HCEC 1CT (cell line): ENCODE results near the gene SARNP.

Experiments used
- DNase-seq: peaks from one replicate; pipeline ENCODE4 v3.0.0-alpha.2; 2017

Gene SARNP

DNA sequence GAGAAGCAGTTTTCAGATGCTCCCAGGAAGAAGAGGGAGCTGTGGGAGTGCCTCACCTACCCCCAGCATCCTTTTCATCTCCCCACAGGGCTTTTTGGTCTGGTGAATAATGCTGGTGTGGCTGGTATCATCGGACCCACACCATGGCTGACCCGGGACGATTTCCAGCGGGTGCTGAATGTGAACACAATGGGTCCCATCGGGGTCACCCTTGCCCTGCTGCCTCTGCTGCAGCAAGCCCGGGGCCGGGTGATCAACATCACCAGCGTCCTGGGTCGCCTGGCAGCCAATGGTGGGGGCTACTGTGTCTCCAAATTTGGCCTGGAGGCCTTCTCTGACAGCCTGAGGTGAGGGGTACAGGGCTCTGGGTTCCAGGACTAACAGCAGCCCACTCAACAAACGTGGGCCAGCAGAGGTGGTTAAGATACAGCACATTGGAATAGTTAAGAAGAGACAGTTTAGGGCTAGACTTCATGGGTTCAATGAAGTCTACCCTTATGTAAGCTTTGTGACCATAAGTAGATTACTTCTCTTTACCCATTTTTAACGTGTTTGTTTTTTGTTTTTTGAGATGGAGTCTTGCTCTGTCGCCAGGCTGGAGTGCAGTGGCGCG, 95.8 kb downstream of the SARNP start:
- DNase-seq = no peak

GRCh38 chr12:55720894-55721444, 96.6 kb downstream of the SARNP start:
- DNase-seq = peak; percentile 96

- DNase-seq = peak; percentile 73
Observed at GRCh38 chr12:55720071-55720564, 97.4 kb downstream of the SARNP start, which contains the start of gene RDH5. TSS of gene RDH5 (plus strand) at chr12:55720393. CDS start at chr12:55721185, 792 bp downstream.

GRCh38 chr12:55719371-55719770, 98.2 kb downstream of the SARNP start:
- no peak for DNase-seq

DNA sequence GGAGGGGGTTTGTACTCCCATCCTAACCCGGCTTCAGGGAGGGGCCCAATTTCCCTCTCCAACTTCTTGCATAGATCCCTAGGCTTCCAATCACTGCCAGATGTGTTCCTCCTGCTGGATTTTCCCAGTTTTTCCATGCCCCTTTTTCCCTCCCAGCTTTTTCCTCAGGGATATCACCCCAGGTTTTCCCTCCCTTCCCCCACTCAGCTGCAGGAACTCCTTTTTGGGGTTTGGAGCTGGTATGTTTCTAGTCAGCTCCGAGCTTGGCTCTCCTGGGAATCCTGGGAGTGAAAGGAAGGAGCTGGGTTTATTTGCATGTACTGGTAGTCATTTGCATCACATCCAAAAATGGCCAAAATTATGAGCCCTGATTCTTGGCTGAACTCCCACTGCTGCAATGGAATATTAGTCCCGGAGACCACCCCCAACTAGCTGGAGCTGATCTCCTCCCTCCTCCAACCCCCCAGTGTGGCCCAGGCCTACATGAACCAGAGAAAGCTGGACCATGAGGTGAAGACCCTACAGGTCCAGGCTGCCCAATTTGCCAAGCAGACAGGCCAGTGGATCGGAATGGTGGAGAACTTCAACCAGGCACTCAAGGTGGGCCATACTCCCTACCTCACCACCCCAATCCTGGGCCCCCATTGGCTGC, 98.8 kb downstream of the SARNP start:
- DNase-seq = no peak

DNA sequence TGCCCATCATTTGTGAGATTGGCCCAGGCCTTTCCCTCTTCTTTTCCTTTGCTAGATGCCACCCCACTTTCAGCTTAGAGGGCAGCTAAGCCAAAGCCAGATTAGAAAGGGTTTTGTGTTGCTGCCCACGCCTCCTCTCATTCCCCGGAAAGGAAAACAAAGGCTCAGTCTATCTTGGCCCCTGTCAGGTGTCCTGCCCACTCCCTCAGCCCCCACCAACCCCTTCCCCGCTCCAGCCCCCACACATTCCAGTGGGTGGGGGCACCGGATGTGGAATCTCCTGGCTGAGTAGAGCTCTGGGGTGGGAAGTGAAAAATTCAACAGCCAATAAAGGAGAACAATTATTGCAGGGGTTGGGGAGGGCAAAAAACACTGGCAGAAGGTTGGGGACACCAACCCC, 99.5 kb downstream of the SARNP start:
- no peak for DNase-seq

GRCh38 chr12:55717011-55718007, 100.2 kb downstream of the SARNP start:
- DNase-seq = peak; percentile 71

DNA sequence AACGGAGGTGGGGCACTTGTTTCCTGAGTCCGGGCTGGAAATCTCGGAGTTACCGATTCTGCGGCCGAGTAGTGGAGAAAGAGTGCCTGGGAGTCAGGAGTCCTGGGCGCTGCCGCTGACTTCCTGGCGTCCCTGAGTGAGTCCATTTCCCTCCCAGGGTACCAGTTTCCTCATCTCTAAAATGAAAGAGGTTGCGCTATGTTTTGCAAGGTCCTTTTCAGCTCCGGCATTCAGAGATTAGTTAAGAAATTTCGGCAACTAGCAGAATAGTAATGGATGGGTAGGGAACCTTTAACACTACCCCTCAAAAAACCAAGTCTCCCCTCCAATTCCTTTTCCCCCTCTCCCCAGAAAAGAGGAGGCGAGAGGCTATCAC, 101.0 kb downstream of the SARNP start:
- DNase-seq = no peak

GRCh38 chr12:55715833-55716581, 101.5 kb downstream of the SARNP start, which contains the start of gene BLOC1S1:
TSS of gene BLOC1S1 (plus strand) at chr12:55716046. CDS start at chr12:55716052, 6 bp downstream.
- DNase-seq = peak; percentile 84

DNA sequence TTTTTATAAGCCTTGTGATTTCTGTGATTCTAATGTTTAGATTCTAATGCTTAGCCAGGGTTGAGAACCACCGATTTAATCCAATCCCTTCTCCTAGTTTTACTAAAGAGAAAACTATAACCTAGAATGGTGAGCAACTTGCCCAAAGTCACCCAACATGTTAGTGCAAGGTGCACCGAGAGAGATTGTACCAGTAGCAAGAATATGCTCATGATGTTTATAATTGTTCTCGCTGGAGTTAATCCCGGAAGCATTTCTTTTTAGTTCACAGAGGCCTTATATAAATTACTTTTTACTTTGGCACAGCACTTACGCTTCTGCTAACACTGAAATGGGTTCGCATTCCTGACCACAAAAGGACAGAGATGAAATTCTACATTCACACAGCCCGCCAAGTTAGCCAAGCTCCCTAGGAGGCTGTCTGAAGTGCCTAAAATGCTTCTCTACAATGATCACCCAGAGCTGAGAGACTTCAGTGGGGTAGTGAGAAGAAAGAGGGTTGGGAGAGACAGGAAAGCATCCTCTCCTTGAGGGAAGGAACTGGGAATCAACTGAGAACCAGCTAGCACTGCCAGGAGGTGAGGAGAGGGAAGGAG, 102.3 kb downstream of the SARNP start:
- no peak for DNase-seq

GRCh38 chr12:55713721-55714120, 103.8 kb downstream of the SARNP start:
- peak; percentile 95 for DNase-seq

GRCh38 chr12:55712700-55713415, 104.7 kb downstream of the SARNP start:
- DNase-seq = no peak

- no peak for DNase-seq
Observed at GRCh38 chr12:55711786-55712553, 105.6 kb downstream of the SARNP start.

DNA sequence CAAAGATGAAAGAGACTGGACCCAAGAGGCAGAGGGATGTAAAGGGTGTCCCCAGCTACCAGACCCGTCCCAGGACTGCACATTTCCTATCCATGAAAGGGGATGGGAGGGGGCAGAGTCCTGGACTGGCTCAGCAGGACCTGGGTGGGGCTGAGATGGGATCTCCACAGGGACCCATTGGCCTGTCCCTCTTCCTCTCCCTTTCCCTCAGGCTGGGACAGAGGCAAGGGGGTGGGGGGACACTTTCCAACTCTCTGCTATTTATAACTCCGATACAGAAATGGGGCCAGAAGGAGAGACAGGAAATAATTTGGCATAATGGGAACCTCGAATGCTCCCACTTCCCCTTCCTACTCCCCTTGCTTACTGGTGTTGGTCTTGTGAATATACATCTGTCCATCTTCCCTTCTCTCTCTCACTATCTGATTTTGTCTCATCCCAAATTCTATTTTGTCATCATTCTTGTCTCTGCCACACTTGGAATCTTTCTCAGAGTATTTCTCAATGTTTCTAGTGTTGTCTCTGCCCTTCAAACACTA, 108.8 kb downstream of the SARNP start:
- no peak for DNase-seq

DNA sequence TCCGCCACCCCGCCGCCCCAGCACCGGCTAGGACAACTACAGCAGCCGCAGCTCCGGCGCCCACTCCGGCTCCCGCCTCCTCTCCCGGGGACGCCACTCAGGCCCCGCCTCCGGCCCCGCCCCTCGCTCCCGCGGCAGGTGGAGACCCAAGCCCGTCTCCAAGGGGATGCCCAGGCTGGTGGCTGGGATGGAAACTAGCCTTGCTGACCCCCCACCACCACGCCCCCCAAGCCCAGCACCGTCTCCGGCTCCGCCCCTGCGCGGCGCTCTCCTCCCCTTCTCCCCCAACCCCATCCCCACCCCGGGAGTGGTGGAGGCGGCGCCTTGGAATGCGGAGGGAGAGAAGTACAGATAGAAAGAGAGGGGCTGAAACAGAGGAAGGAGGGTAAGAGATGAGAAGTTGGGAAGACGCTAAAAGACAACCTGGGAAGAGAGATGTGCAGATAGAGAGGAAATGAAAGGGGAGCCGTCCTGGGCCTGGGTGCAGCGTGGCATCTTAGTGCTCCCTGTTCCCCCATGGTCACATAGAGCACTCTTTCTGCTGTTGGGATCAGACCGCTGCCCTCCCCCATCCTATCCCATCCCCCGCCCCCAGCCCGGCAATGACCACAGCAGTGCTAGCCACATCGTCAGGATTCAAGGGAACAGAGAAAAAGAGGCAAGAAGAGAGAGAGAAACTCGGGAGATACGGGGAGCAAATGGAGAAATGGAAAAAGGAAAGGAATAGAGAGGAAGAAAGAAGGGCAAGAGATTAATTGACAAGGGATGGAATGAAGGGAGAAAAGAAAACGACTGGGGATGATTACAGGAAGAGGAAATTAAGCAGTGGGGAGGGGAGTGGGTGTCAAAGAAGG, 109.5 kb downstream of the SARNP start, which contains the start of gene ITGA7:
ITGA7 (minus strand) TSS at position 64 of the 854 bp plus-strand sequence. CDS start 222 bp downstream, outside the sequence.
- peak; percentile 1 for DNase-seq
